Measurements from ENCODE around the gene NME4. TPM values are rescaled to one million over a fixed set of nuclear protein-coding genes. Genes with fewer than 3 reads are reported as not detected.
"Not testable (repeated sequence)": the region's sequence is repeated elsewhere in the genome, so short reads cannot be mapped to it uniquely, and the experiment has no call there.

NME4 gene
- total RNA-seq, 1 donor from 2014 or later, result 50.3 TPM

DNA sequence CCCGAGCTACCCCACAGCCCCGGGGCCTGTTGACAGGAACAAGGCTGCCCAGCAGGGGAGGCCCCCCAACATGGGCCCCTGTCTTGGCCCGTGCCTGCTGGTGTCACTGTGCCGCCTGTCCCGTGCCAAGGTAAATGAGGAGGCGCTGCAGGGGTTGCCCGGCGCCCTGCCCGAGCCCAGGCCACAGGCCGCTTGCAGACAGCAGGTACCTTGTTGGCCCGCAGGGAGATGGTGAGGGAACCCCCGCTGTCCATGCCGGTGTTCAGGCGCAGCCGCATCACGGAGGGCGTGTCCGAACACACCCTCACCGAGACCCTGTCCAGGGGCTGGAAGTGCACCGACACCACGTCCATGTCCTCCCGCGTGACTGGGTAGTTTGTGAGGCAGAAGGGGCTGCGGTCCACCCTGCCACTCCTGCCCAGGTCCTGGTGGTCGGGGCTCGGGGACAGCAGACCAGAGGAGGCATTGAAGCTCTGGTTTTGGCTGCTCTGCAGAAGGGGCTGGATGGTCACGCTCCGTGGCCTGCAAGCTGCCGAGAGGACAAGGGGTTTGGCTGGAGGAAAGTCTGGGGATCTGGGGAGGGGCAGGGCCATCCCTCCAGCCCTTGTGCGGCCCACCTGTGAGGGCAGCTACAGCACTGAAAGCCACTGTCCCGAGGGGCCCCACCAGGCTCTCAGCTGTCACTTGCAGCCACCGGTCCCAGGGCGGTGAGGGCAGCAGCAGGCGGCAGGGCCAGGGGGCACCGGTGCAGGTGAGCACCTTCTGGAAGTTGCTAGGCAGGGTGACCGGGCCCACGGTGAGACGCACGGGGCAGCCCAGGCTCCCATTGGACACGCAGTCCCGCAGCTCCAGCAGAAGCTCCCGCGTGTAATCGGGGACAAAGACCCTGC, 20.8 kb upstream of the NME4 start:
- no peak for DNase-seq (ENCODE audit: low read depth)

DNA sequence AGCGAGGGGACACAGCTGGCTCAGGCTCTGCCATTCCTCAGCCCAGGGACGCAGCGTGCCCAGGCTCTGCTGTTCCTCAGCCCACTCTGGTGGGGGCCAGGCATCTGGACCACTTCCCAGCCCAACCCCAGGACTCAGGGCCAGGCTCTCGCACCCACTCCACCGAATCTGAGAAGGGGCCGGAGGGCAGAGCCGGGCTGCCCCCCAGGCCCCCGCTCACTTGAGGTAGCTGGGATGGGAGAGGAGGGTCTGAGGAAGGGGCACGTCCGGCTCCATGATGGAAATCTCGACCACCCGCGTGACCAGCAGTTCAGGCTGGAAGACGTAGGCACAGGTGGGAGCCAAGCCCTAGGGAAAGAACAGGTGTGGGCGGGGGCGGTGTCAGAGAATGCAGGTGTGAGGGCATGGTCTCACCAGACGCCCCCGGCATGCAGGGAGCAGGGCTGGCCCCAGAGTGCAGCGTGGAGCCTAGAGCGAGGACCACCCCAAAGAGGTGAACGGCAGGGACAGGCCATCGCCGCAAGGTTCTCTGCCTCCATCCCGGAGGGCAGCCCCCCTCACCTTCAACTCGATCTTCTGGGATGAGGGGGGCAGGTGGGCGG, 20.1 kb upstream of the NME4 start:
- no peak for DNase-seq (ENCODE audit: low read depth)

DNA sequence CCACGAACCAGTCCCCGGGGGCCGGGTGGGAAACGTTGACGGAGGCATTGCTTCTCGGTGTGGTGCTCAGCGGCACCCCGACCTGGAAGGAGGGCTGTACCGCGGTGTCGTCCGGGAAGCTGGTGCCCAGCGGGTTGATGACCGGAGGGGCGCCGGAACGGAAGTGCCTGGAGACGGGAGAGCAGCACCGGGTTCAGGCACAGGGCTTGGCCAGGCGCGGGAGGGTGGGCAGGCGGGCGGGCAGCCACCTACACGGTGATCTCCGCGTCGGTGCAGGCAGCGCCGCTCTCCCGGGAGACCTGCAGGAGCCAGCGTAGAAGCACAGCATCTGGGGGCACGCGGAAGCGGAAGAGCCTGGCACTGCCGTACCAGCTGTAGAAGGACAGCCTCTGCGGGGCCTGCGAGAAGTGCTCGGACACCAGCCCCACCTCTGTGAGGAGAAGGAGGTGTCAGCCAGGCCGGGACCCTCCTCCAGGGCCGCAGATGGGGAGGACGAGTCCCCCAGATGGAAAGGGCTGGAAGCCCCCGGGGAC, 19.5 kb upstream of the NME4 start:
- DNase-seq (ENCODE audit: low read depth), result no peak

DNA sequence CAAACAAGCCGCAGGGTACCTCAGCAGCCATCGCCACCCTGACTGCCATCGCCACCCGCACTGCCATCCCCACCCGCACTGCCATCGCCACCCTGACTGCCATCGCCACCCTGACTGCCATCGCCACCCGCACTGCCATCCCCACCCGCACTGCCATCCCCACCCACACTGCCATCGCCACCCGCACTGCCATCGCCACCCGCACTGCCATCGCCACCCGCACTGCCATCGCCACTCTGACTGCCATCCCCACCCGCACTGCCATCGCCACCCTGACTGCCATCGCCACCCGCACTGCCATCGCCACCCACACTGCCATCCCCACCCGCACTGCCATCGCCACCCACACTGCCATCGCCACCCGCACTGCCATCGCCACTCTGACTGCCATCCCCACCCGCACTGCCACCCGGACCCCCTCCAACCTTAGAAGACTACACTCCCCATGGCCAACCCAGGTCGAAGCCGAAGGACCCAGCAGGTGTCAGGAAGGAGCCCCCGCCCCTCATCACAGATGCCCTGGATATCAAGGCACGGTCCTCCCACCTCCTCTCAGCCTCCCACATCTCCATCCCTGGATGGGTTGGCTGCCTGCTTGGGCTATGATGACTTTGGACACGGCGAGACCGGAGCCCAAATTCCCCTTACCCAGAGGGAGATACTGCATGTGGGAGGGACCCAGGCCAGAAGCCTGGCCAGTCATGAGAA, 18.7 kb upstream of the NME4 start:
- not testable (repeated sequence) for DNase-seq (ENCODE audit: low read depth)

DNA sequence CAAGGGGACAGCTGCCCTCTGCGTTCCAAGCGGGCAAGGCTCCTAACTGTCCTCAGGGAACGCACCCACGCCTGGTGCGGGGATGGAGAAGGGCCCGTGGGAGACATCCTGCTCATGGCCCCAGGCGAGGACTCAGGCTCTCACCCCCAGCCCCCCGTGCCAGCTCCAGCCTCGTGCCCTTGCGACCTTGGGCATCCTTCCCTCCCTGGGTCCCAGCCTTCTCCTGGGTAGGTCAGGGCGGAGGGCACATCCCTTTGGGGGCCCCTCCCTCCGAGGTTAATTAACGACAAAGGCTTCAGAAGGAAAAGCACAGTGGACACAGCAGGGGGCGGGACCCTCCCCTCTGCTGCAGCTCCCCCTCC, 18.2 kb upstream of the NME4 start:
- DNase-seq (ENCODE audit: low read depth), result no peak

DNA sequence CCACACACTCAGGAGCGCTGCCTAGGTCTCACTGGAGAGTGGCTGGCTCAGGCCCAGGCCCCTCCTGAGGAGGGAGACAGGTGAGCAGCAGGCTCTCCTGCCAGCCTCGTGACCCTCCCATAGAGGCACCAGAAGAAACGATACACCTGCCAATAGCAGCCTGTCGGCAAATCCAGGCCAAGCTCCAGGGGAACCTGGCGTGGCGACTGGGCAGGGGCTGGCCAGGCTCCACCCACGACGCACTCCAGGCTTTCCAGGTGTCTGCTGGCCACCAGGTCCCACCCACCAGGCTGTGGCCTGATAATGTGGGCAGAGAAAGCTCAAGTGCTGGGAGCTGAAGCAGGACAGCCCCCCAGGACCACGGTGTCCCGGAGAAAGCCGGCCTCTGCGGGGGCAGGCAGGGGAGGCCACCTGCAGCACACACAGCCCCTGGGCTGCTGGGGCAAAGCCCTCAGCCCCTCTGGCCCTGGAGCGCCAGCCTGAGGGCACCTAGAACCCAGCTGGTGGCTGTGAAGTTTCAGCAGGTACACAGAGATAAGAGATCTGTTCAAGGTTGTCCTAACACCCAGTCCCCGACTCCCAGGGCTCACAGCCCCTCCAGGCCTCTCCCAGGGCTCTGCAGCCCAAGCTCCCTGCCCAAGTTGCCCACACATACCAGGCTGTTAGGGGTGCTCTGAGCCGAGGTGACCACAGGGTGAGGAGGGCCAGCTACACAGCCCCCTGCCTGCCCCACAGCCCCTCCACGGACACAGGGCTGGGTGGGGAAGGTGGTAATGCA, 17.6 kb upstream of the NME4 start:
- DNase-seq (ENCODE audit: low read depth), result no peak

DNA sequence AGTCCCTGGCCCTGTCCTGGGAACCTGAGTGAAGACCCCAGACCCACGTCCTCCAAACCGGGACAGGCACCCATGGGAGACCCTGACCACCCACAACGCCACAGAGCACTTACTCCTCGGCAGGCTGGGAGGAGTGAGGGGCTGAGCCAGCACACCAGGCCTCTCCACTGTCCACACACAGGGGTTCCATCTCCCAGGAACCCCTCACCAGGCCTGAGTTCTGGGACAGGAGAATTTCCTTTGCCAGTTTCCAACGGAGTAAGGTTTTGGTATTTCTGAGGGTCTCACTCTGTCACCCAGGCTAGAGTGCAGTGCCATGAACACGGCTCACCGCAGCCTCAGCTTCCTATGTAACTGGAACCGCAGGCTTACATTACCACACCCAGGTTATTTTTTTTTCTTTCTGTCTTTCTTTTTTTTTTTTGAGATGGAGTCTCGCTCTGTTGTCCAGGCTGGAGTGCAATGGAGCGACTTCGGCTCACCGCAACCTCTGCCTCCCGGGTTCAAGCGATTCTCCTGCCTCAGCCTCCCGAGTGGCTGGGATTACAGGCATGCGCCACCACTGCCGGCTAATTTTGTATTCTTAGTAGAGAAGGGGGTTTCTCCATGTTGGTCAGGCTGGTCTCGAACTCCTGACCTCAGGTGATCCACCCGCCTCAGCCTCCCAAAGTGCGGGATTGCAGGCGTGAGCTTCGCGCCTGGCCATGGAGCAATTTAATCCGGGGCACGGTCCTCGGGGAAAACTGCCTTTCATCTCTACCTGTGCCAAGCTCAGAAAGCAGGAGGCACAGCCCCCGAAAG, 16.8 kb upstream of the NME4 start:
- no peak for DNase-seq (ENCODE audit: low read depth)

DNA sequence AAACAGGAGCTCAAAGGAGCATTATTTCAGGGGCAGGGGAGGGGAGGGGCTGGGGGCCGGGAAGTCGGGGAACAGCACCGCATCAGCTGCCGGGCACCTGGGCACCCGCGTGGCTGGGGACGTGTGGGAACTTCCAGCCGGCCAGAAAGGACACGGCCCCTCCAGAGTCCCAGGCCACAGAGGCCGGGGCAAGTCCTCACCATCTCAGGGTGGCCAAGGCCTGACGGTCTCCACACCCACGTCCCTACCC, 16.3 kb upstream of the NME4 start:
- DNase-seq (ENCODE audit: low read depth), result no peak

DNA sequence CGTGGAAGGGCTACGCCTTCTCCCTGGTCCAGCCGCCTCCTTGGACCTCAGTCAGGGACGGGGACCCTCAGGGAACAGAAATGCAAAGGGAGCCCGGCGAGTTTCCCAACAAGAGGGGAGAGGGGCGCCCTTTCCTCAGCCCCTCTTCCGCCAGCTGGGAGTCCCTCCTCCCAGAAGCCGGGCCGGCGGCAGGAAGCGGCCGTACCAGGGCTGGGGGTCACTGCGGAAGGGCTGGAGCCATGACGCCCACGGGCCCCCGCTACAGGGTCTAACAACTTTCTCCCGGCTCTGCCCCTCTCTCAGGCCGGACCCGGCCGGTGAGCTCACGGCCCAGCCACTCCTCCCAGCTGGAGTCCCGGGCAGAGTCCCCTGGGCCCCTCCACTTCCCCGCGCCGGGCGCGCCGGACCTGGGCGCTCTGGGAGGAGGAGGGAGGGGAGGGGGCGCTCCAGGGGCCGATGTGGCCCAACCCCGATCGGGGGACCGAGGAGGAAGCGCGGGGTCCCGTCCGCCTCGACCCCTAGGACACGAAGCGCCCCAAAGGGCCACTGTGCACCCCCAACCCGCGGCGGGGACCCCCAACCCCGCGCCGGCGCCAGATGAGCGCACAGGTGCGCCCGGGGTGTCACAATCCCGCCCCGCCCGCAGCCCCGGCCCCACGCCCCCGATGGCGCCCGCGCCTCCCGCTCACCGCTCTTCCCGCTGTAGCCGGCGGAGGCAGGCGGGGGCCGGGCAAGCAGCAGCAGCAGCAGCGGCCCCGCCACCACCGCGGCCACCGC, 15.8 kb upstream of the NME4 start:
- DNase-seq (ENCODE audit: low read depth), result no peak

DNA sequence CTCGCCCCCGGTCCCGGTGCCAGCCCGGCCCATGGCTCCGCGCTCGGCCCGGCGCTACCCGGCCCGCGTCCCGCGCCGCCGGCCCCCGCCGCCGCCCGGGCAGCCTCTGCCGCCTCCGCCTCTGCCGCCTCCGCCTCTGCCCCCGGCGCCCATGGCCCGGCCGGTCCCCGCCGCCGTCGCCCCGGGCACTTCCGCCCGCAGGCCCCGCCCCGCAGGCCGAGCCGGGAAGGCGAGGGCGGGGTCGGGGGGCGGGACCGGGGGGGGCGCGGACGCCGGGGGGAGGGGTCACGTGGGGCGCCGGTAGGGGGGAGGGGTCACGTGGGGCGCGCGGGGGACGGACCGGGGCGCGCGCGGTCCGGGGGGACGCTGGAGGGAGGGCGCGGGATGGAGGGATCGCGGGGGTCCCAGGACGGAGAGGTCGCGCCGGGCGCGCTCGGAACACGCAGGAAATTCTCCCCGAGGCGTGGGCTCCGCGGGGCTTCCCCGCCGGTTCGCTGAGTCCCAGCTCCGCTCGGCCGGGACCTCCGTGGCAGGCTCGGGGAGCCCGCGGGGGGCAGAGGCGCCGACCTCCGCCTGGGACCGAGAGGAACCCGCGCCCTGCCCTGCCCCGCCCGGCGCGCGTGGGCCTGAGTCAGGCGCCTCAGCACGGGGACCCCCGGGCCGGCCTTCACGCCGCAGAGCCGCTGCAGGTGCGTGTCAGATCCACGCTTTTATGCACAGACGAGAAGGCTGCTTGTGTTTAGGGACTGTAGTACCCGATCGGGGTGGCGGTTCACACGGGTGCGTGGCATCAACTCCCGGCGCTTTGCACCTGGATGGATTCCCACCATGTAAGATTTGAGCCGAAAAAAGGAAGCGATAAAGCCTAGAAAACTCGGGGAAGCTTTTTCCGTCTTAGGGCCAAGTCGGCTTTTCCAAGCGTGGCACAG, 14.9 kb upstream of the NME4 start, which contains the start of gene PGAP6:
Gene PGAP6 (minus strand): TSS at position 190 of the 929 bp plus-strand sequence. CDS start 157 bp downstream, at position 33.
- peak; percentile 69 for DNase-seq (ENCODE audit: low read depth)

DNA sequence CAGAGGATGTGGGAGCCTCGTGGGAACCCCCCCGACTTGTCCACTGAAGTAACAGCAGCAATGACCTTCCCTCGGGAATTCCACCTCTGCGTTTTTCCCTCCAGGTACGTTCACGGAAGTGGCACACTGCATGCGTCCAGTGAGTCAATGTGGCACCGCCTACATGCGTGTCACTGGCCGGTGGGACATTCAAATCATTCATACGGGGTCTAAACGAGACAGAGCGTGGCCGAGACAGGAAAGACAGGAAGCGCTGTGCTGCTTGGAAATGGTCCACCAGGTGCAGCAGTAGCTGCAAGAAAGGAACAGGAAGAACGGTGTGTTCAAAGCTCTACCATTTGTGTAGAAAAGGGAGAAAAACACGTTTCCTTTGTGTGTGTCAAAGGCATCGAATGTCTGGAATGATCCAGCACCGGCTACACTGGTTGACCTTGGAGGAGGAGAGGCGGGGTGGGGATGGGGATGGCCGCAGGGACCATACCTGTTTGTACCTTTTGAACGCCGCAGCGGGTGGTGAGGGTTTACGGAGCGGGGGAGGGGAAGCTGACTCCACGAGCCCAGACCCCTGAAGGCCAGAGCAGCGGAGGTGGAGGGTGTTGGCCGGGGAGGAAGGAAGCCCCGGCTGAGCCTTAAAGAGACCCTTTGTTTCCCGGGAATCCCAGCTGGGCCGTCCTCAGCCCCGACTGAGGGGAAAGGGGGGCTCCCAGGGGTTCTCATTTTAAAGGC, 13.5 kb upstream of the NME4 start:
- DNase-seq (ENCODE audit: low read depth), result no peak

DNA sequence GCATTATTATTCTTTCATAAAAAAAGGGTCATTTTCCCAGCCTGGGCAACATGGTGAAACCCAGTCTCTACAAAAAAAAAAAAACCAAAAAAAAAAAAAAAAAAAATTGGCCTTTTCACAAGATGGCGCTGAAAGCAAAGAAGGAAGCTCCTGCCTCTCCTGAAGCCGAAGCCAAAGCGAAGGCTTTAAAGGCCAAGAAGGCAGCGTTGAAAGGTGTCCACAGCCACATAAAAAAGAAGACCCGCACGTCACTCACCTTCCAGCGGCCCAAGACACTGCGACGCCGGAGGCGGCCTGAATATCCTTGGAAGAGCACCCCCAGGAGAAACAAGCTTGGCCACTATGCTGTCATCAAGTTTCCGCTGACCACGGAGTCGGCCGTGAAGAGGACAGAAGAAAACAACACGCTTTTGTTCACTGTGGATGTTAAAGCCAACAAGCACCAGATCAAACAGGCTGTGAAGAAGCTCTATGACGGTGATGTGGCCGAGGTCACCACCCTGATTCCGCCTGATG, 10.3 kb upstream of the NME4 start:
- no peak for DNase-seq (ENCODE audit: low read depth)

DNA sequence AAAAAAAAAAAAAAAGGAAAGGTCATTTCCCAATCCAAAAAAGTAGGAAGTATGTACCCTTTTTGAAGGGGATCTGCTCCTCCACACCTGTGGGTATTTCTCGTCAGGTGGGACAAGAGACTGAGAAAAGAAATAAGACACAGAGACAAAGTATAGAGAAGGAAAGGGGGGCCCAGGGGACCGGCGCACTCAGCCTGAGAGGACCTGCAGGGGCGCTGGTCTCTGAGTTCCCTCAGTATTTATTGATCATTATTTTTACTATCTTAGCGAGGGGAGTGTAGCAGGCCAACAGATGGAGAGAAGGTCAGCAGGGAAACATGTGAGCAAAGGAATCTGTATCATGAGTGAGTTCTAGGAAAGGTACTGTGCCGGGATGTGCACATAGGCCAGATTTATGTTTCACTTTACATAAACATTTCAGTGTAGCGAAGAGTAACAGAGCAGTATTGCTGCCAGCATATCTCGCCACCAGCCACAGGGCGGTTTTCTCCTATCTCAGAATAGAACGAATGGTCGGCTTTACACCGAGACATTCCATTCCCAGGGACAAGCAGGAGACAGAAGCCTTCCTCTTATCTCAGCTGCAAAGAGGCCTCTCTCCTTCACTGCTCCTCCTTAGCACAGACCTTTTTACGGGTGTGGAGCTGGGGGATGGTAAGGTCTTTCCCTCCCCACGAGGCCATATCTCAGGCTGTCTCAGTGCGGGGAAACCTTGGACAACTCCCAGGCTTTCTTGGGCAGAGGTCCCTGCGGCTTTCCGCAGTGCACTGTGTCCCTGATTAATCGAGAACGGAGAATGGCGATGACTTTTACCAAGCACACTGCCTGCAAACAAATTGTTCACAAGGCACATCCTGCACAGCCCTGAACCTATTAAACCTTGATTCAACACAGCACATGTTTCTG, 9.0 kb upstream of the NME4 start:
- peak; percentile 21 for DNase-seq (ENCODE audit: low read depth)

DNA sequence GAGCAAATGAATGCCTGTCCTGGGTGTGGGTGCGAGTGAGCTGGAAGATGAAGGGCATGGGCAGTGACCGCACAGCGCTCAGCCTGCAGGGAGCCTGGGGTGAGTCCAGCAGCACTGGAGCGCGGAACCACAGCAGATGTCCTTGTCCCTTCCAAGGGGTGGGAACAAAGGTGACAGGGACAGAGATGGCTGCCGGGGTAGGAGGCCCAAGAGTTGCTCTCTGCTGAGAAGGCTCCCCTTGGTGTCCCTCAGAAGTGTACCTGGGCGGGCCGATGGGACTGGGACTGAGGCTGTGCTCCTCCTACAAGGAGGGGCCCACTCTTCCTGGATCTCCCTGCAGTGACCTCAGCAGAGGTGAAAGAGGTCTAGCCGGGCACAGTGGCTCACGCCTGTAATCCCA, 7.6 kb upstream of the NME4 start:
- no peak for DNase-seq (ENCODE audit: low read depth)

DNA sequence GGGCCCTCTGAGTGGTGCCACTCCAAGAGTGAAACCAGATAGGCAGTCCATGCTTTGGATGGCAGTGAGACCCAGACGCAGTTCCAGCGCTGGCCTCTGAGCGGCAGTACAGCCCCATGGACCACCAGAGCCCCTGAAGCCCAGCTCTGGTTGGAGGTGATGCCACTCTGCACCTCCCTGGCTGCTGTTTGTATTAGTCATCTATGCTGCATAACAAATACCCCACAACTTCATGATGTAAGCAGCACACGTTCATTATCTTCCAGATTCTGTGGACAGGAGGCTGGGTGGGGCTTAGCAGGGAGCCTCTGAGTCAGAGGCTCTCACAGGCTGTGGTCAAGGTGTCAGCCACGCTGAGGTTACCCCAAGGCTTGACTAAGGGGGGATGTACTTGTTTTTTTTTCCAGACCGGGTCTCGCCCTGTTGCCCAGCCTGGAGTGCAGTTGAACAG, 5.1 kb upstream of the NME4 start:
- peak; percentile 43 for DNase-seq (ENCODE audit: low read depth)

DNA sequence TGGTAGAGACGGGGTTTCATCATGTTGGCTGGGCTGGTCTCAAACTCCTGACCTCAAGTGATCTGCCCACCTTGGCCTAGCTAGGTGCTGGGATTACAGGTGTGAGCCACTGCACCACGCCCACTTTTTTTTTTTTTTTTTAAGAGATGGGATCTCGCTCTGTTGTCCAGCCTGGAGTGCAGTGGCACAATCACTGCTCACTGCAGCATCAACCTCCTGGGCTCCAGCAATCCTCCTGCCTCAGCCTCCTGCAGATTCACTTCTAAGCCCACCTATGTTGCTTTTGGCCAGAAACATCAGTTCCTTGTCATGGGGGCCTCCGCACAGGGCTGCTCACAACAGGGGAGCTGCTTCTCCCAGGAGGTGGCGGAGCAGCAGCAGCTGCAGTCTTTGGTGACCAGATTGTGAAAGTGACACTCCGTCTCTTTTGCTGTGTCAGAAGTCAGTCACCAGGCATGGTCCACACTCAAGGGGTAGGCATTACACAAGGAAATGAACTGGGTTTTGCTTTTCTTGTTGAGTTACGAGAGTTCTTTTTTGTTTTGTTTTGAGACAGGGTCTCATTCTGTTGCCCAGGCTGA, 4.5 kb upstream of the NME4 start:
- DNase-seq (ENCODE audit: low read depth), result no peak
